IPS-18a (cell line): ENCODE measurements around the gene ZAR1L.
"Not testable (repeated sequence)": the region's sequence is repeated elsewhere in the genome, so short reads cannot be mapped to it uniquely, and the experiment has no call there.

Source experiments
- H3K27ac ChIP-seq: one replicate; pipeline ENCODE4 v1.5.1; 2013; ENCODE audit warnings: low read length
- H3K27me3 ChIP-seq: one replicate; pipeline ENCODE4 v1.6.1; 2013; ENCODE audit warnings: mild to moderate bottlenecking, low read length; ENCODE audit not compliant: control insufficient read depth, insufficient read depth
- H3K36me3 ChIP-seq: one replicate; pipeline ENCODE4 v1.6.1; 2013; ENCODE audit warnings: low read depth, low read length; ENCODE audit not compliant: control insufficient read depth
- H3K4me1 ChIP-seq: one replicate; pipeline ENCODE4 v1.6.1; 2013; ENCODE audit warnings: low read depth, low read length; ENCODE audit not compliant: control insufficient read depth
- H3K4me3 ChIP-seq: one replicate; pipeline ENCODE4 v1.5.1; 2013; ENCODE audit warnings: low read length
- H3K9ac ChIP-seq: one replicate; pipeline ENCODE4 v1.6.1; 2013; ENCODE audit warnings: mild to moderate bottlenecking, low read length, moderate library complexity
- H3K9me3 ChIP-seq: one replicate; pipeline ENCODE4 v1.6.1; 2013; ENCODE audit warnings: low read depth, low read length; ENCODE audit not compliant: control insufficient read depth

Gene ZAR1L, protein sequence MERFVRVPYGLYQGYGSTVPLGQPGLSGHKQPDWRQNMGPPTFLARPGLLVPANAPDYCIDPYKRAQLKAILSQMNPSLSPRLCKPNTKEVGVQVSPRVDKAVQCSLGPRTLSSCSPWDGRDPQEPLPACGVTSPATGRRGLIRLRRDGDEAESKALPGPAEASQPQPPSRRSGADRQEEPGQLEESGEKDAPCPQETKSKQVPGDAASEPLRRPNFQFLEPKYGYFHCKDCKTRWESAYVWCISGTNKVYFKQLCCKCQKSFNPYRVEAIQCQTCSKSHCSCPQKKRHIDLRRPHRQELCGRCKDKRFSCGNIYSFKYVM

GRCh38 chr13:32315238-32316027, at the start of gene ZAR1L, which contains the start of gene BRCA2:
ZAR1L (minus strand) TSS chr13:32315363; CDS start chr13:32311925, 3,438 bp downstream.
BRCA2 (plus strand) TSS chr13:32315508; CDS start chr13:32316461, 953 bp downstream.
- H3K27ac ChIP-seq, result peak within 1 kb of the TSS; percentile 96
- peak within 1 kb of the TSS; percentile 79 for H3K4me3 ChIP-seq
- H3K36me3 ChIP-seq, result peaks cover 20% of the 10 kb centered on the region
- H3K9ac ChIP-seq, result peak within 1 kb of the TSS; percentile 84
- no peaks in the 10 kb centered on the region for H3K27me3 ChIP-seq
- no peaks in the 10 kb centered on the region for H3K9me3 ChIP-seq
- peaks cover 3% of the 10 kb centered on the region for H3K4me1 ChIP-seq

DNA sequence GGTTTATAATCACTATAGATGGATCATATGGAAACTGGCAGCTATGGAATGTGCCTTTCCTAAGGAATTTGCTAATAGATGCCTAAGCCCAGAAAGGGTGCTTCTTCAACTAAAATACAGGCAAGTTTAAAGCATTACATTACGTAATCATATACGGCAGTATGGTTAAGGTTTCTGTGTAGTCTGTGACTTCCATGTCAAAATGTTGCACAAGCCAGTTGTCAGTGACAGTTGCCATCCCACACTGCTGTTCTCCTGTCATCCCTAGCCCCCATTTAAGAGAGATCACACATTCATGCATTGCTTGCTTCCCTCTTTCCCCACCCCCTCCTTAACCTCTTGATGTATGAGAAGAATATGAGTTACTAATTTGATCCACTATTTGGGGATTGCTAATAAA, 47.4 kb upstream of the ZAR1L start:
- no peaks in the 10 kb centered on the region for H3K4me1 ChIP-seq
- no peak overlapping the region for H3K27ac ChIP-seq
- H3K9me3 ChIP-seq, result no peaks in the 10 kb centered on the region
- no peaks in the 10 kb centered on the region for H3K27me3 ChIP-seq
- no peak overlapping the region for H3K4me3 ChIP-seq
- no peak overlapping the region for H3K9ac ChIP-seq
- H3K36me3 ChIP-seq, result peaks cover 23% of the 10 kb centered on the region

GRCh38 chr13:32355935-32356334, 40.8 kb upstream of the ZAR1L start:
- H3K4me1 ChIP-seq, H3K27ac ChIP-seq, H3K27me3 ChIP-seq, H3K9me3 ChIP-seq, H3K4me3 ChIP-seq, H3K9ac ChIP-seq: not testable (repeated sequence)
- peaks cover 17% of the 10 kb centered on the region for H3K36me3 ChIP-seq

DNA sequence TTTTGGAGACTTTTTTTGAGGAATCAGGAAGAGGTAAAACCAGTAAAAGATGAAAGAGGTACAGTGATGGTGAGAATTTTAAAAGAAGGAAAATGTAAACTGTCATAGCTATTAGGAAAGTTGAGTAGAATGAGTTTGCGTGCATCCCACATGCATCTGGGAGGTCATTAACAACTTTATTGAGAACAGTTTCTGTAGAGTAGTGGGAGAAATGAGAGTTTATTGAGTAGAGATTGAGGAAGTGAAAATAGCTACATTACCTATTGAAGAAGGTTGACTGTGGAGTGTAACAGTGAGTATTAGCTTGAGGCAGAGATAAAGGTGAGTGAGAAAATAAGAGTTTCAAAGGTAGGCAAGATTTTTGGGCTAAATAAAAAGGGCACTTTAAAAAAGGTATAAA, 38.9 kb upstream of the ZAR1L start:
- Histone ChIP-seq H3K27me3 (no peaks in the 10 kb centered on the region), H3K27ac (no peak overlapping the region), H3K36me3 (peaks cover 17% of the 10 kb centered on the region), H3K9me3 (no peaks in the 10 kb centered on the region), H3K9ac (no peak overlapping the region), H3K4me1 (no peaks in the 10 kb centered on the region), H3K4me3 (no peak overlapping the region)

GRCh38 chr13:32350839-32351441, 35.8 kb upstream of the ZAR1L start:
- H3K36me3 ChIP-seq, result peaks cover 28% of the 10 kb centered on the region
- H3K9ac ChIP-seq, H3K27ac ChIP-seq, H3K4me3 ChIP-seq, H3K27me3 ChIP-seq, H3K4me1 ChIP-seq, H3K9me3 ChIP-seq: not testable (repeated sequence)

DNA sequence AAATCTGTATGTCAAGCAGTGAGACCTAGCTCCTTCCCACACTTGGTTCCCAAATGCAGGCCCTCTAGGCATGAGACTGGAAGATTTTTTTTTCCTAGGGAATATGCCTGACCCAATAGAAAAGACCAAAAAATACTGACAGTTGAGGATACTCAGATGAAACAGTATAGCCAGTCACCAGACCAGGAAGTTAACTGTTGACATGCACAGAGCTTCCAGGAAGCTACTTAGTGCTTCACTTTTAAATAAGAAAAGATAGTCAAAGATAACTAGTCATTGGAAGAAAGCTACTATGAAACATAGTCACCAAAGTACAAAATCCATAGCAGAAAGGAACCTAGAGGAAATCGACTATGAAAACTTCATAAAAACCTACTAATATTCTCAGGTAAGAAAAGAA, 32.5 kb upstream of the ZAR1L start:
- Histone ChIP-seq H3K27ac (no peak overlapping the region), H3K27me3 (no peaks in the 10 kb centered on the region), H3K9ac (no peak overlapping the region), H3K4me1 (no peaks in the 10 kb centered on the region), H3K9me3 (no peaks in the 10 kb centered on the region), H3K36me3 (peaks cover 21% of the 10 kb centered on the region), H3K4me3 (no peak overlapping the region)

DNA sequence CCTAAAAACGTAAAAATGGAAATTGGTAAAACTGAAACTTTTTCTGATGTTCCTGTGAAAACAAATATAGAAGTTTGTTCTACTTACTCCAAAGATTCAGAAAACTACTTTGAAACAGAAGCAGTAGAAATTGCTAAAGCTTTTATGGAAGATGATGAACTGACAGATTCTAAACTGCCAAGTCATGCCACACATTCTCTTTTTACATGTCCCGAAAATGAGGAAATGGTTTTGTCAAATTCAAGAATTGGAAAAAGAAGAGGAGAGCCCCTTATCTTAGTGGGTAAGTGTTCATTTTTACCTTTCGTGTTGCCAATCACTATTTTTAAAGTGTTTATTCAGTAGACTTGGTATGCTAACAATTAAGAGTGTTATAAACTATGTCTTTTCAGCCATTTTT, 25.8 kb upstream of the ZAR1L start:
- no peak overlapping the region for H3K9ac ChIP-seq
- H3K27ac ChIP-seq, result no peak overlapping the region

GRCh38 chr13:32334671-32335070, 19.5 kb upstream of the ZAR1L start:
- Histone ChIP-seq H3K4me1 (no peaks in the 10 kb centered on the region), H3K36me3 (peaks cover 61% of the 10 kb centered on the region), H3K9me3 (no peaks in the 10 kb centered on the region), H3K4me3 (no peak overlapping the region), H3K27me3 (no peaks in the 10 kb centered on the region), H3K27ac (no peak overlapping the region), H3K9ac (no peak overlapping the region)

More for the DNA sequence above, 25.8 kb upstream of the ZAR1L start:
- H3K9me3 ChIP-seq, result no peaks in the 10 kb centered on the region
- peaks cover 22% of the 10 kb centered on the region for H3K36me3 ChIP-seq
- H3K27me3 ChIP-seq, result no peaks in the 10 kb centered on the region
- no peaks in the 10 kb centered on the region for H3K4me1 ChIP-seq
- H3K4me3 ChIP-seq, result no peak overlapping the region

GRCh38 chr13:32330441-32330840, 15.3 kb upstream of the ZAR1L start:
- H3K36me3 ChIP-seq, result peaks cover 46% of the 10 kb centered on the region
- no peaks in the 10 kb centered on the region for H3K27me3 ChIP-seq
- H3K9me3 ChIP-seq, result no peaks in the 10 kb centered on the region
- no peak overlapping the region for H3K27ac ChIP-seq
- no peaks in the 10 kb centered on the region for H3K4me1 ChIP-seq
- H3K9ac ChIP-seq, result no peak overlapping the region
- H3K4me3 ChIP-seq, result no peak overlapping the region

- Histone ChIP-seq H3K36me3 (peaks cover 35% of the 10 kb centered on the region), H3K4me3 (no peak overlapping the region), H3K9me3 (no peaks in the 10 kb centered on the region), H3K9ac (no peak overlapping the region), H3K27ac (no peak overlapping the region), H3K27me3 (no peaks in the 10 kb centered on the region), H3K4me1 (no peaks in the 10 kb centered on the region)
Observed at GRCh38 chr13:32323912-32324311, 8.7 kb upstream of the ZAR1L start.

GRCh38 chr13:32320528-32320927, 5.4 kb upstream of the ZAR1L start:
- H3K9ac ChIP-seq, result no peak overlapping the region
- no peak overlapping the region for H3K27ac ChIP-seq
- no peaks in the 10 kb centered on the region for H3K9me3 ChIP-seq
- H3K4me1 ChIP-seq, result no peaks in the 10 kb centered on the region
- no peaks in the 10 kb centered on the region for H3K27me3 ChIP-seq
- H3K4me3 ChIP-seq, result no peak overlapping the region
- H3K36me3 ChIP-seq, result peaks cover 37% of the 10 kb centered on the region
